ENCODE results near the gene LRCH4. TPM values are rescaled to one million over a fixed set of nuclear protein-coding genes. Genes with fewer than 3 reads are reported as not detected.
A peak's percentile ranks its signal among the peaks of the same experiment; 100 is the strongest.

The LRCH4 gene
- total RNA-seq, 2 experiments from 2014 or later, result 70.3 to 71.7 TPM

DNA sequence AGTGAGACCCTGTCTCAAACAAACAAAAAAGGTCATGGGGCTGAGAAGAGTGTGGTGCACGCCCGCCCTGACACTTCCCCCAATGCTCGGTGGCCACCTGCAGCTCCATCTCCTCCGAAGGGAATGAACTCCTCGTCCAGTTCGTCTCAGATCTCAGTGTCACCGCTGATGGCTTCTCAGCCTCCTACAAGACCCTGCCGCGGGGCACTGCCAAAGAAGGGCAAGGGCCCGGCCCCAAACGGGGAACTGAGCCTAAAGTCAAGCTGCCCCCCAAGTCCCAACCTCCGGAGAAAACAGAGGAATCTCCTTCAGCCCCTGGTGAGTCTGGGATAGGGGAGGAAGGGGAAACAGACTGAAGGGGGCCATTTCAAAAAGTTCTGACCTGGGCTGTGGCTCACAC is 20.4 kb upstream of the LRCH4 start:
- DNase-seq (no peak), ATAC-seq (no peak)
- H3K9me3 Mint-ChIP-seq (ENCODE audit: low read depth), result no peaks in the 10 kb centered on the region
- H3K27ac Mint-ChIP-seq, result no peak overlapping the region
- H3K4me3 Mint-ChIP-seq, result no peak overlapping the region
- ChIA-PET POLR2A (interaction anchor here (0.6 to 1.7 kb wide), 2 partner anchors 99 to 132 kb away, joined by 4 to 7 read pairs; partner anchors contain the start of gene POP7), CTCF (interaction anchor here (0.6 to 2.0 kb wide), 6 partner anchors 10 to 204 kb away, joined by 3 to 7 read pairs (median 4); partner anchors contain the start of genes FBXO24 and LRCH4)
- H3K27me3 Mint-ChIP-seq, result peaks cover 3% of the 10 kb centered on the region
- intact Hi-C loops (cut with DNase I, micrococcal nuclease), result no loop called here
- H3K36me3 Mint-ChIP-seq (ENCODE audit: low read depth), result no peaks in the 10 kb centered on the region
- H3K4me1 Mint-ChIP-seq, result peaks cover 18% of the 10 kb centered on the region

DNA sequence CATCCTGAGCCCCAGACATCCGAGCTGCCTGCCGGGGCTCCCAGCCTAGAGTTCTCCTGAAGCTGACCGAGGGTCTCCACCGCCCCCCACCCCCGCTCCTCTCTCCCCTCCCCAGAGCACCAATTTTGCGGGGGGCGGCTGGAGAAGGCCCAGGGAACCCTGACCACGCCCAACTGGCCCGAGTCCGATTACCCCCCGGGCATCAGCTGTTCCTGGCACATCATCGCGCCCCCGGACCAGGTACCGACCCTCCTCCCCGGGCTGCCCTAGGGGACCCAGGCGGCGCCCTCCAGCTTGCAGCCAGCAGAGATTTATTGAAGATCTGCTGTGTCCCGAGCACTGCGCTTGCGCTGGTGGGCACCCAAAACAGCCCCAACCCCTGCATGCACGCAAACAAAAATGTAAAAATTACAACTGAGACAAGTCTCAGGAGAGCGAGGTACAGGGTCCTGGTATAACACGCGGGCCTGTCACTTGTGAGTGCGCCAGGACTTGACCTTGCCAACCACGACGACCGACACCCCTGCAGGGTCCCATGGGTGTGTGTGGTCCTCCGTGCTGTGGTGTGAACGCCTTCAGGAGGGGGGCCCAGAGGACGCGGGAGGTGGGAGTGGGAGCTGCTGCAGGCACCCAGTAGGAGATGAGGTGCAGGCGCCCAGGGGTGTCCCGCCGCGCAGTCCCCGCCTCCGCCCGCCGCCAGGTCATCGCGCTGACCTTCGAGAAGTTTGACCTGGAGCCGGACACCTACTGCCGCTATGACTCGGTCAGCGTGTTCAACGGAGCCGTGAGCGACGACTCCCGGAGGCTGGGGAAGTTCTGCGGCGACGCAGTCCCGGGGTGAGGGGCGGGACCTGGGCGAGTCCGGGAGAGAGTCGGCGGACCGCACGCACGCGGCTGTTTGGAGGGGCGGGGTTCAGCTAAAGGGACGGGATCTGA is 19.3 kb upstream of the LRCH4 start:
- Mint-ChIP-seq H3K27me3 (peaks cover 3% of the 10 kb centered on the region), H3K9me3 (ENCODE audit: low read depth) (no peaks in the 10 kb centered on the region), H3K36me3 (ENCODE audit: low read depth) (no peaks in the 10 kb centered on the region), H3K4me3 (peak overlapping the region; percentile 78), H3K4me1 (peaks cover 15% of the 10 kb centered on the region), H3K27ac (peak overlapping the region; percentile 37)
- no peak for ATAC-seq
- peak; percentile 69 for DNase-seq
- POLR2A ChIA-PET, result interaction anchor here (1.7 kb wide), 1 partner anchor 100 kb away, joined by 4 read pairs; the partner anchor contains the start of gene POP7
- intact Hi-C loops (cut with DNase I, micrococcal nuclease), result loop anchor here (1.0 to 2.0 kb wide), 6 partner anchors 7 to 86 kb away; partner anchors contain the start of genes FBXO24 (in 2 of the 2), LRCH4 (in 2 of the 2), MOSPD3 (in 2 of the 2) and GNB2 (in 1 of the 2)
- CTCF ChIA-PET, result interaction anchor here (0.8 to 2.0 kb wide), 7 partner anchors 11 to 247 kb away, joined by 3 to 7 read pairs (median 4); partner anchors contain the start of genes FBXO24, LRCH4 and SLC12A9

DNA sequence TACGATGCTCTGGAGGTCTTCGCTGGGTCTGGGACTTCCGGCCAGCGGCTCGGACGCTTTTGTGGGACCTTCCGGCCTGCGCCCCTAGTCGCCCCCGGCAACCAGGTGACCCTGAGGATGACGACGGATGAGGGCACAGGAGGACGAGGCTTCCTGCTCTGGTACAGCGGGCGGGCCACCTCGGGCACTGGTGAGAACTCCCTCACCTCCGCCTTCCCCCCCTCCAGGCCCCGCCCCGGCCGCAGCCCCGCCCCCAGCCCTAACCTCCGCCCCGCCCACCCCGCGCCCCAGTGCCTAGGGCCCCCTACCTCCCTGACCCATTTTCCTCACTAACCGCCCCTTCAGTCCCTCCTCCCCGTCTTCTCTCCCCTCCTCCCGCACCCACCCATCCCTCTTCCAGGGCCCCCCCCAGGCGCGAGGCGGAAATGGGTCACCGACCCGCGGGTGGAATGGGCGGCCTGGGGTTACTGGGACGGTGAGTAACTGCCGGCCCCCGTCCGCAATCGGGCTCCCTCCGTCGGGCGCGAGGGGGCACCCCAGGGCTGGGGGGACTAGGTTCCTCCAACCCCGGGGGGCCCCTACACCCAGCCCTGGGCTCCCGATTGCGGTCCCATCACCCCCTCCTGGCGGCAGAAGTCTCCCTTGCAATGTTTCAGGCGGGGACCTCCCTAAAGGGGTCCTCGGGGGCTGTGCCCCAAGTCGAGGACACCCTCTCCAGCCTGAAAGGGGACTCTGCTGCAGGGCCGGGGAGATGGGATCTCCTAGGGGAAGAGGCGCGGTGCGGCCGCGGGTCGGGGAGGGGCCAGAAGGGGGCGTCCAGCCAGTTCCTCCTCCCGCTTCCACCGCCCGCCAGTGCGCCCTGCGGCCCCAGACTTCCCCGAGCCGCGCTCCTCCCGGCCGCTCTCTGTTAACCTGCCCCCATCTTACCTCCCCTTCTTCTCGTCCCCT is 18.4 kb upstream of the LRCH4 start:
- peaks cover 15% of the 10 kb centered on the region for H3K4me1 Mint-ChIP-seq
- POLR2A ChIA-PET, result no interaction called here
- no peaks in the 10 kb centered on the region for H3K36me3 Mint-ChIP-seq (ENCODE audit: low read depth)
- DNase-seq (peak; percentile 85), ATAC-seq (peak; percentile 70)
- peak overlapping the region; percentile 82 for H3K27ac Mint-ChIP-seq
- intact Hi-C loops (cut with DNase I, micrococcal nuclease), result loop anchor here (1.0 to 2.0 kb wide), 6 partner anchors 8 to 87 kb away; partner anchors contain the start of genes FBXO24 (in 2 of the 2), LRCH4 (in 2 of the 2), MOSPD3 (in 2 of the 2) and GNB2 (in 1 of the 2)
- CTCF ChIA-PET, result interaction anchor here (0.7 to 2.0 kb wide), 8 partner anchors 8 to 101 kb away, joined by 3 to 6 read pairs (median 4); partner anchors contain the start of genes FBXO24, LRCH4 and MOSPD3
- no peaks in the 10 kb centered on the region for H3K9me3 Mint-ChIP-seq (ENCODE audit: low read depth)
- H3K27me3 Mint-ChIP-seq, result peaks cover 3% of the 10 kb centered on the region
- H3K4me3 Mint-ChIP-seq, result peak overlapping the region; percentile 78

DNA sequence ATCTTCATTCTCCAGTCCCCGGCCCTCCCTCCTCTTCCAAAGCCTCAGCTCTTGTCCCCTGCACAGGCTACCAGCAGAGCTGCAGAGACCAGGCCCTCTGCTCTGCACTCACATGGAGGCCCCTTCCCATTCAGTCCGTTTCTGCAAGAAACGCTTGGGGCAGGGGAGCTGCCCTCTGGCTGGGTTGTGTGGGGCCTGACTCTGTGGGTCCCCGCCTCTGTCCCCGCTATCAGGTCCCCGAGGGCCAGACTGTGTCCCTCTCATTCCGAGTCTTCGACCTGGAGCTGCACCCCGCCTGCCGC is 17.7 kb upstream of the LRCH4 start:
- DNase-seq, result peak; percentile 30
- peaks cover 15% of the 10 kb centered on the region for H3K4me1 Mint-ChIP-seq
- H3K9me3 Mint-ChIP-seq (ENCODE audit: low read depth), result no peaks in the 10 kb centered on the region
- ATAC-seq, result peak; percentile 5
- peaks cover 3% of the 10 kb centered on the region for H3K27me3 Mint-ChIP-seq
- intact Hi-C loops (cut with DNase I, micrococcal nuclease), result loop anchor here (1.0 to 2.0 kb wide), 6 partner anchors 9 to 88 kb away; partner anchors contain the start of genes FBXO24 (in 2 of the 2), LRCH4 (in 2 of the 2), MOSPD3 (in 2 of the 2) and GNB2 (in 1 of the 2)
- CTCF ChIA-PET, result interaction anchor here (0.7 to 2.0 kb wide), 7 partner anchors 9 to 102 kb away, joined by 3 to 6 read pairs (median 4); partner anchors contain the start of genes FBXO24, LRCH4, MOSPD3 and POP7
- H3K4me3 Mint-ChIP-seq, result peak overlapping the region; percentile 78
- peak overlapping the region; percentile 82 for H3K27ac Mint-ChIP-seq
- POLR2A ChIA-PET, result no interaction called here
- H3K36me3 Mint-ChIP-seq (ENCODE audit: low read depth), result no peaks in the 10 kb centered on the region

DNA sequence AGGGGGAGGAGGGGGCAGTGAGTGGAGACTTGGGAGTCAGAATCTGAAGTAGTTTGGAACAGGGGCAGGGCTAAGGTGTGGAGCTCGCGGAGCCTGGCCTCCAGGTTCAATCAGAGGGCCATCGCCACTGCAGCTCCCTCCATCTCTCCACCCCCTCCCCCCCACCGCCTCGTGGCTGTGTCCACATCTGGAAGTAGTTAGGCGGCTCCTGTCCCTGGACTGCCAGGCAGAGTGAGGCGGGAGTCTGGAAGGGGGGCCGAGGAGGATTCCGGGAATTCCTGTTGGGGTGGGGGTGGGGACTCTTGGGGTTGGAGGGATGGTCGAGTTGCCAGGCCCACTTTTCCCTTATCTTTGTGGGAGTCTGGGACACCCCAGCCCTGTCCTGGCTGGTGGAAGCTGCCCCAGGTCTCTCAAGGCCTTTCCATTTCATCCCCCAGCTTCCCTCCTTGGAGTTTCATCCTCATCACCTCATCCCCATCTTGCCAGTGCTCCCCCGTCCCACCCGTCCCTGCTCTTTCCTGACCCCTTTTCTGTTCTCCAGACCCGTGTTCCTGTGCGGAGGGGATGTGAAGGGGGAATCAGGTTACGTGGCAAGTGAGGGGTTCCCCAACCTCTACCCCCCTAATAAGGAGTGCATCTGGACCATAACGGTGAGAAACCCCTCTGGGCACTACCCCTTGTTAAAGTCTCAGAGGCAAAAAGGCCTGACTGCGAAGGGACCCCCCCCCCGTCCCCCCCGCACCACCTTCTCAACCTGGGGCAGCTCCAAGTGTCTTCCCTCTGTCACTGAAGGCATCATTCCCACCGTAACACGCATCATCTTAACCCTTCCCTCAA is 17.2 kb upstream of the LRCH4 start:
- Mint-ChIP-seq H3K9me3 (ENCODE audit: low read depth) (no peaks in the 10 kb centered on the region), H3K27ac (no peak overlapping the region), H3K36me3 (ENCODE audit: low read depth) (no peaks in the 10 kb centered on the region), H3K27me3 (peaks cover 3% of the 10 kb centered on the region), H3K4me1 (peaks cover 15% of the 10 kb centered on the region), H3K4me3 (peak overlapping the region; percentile 78)
- POLR2A ChIA-PET, result no interaction called here
- CTCF ChIA-PET, result interaction anchor here (0.7 to 2.0 kb wide), 6 partner anchors 10 to 103 kb away, joined by 3 to 6 read pairs (median 4); partner anchors contain the start of genes FBXO24, LRCH4, MOSPD3 and POP7
- intact Hi-C loops (cut with DNase I, micrococcal nuclease), result no loop called here
- DNase-seq, result peak; percentile 27
- no peak for ATAC-seq

DNA sequence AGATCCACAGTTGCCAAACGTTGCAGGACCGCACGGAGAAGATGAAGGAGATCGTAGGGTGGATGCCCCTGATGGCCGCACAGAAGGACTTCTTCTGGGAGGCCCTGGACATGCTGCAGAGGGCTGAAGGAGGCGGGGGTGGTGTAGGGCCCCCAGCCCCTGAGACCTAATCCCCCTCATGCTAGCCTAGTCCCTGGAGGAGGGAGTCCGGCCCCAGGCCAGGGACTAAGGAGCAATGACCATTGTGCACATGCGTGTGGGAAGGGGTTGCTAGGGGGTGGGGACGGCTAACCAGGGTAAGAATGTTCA is 14.8 kb upstream of the LRCH4 start:
- peaks cover 3% of the 10 kb centered on the region for H3K27me3 Mint-ChIP-seq
- no peaks in the 10 kb centered on the region for H3K36me3 Mint-ChIP-seq (ENCODE audit: low read depth)
- no peak for ATAC-seq
- H3K9me3 Mint-ChIP-seq (ENCODE audit: low read depth), result no peaks in the 10 kb centered on the region
- ChIA-PET POLR2A (no interaction called here), CTCF (interaction anchor here (1.2 kb wide), 1 partner anchor 18 kb away, joined by 4 read pairs; no protein-coding TSS in a partner anchor)
- no peak for DNase-seq
- no peak overlapping the region for H3K4me3 Mint-ChIP-seq
- peaks cover 15% of the 10 kb centered on the region for H3K4me1 Mint-ChIP-seq
- intact Hi-C loops (cut with DNase I, micrococcal nuclease), result no loop called here
- H3K27ac Mint-ChIP-seq, result no peak overlapping the region

DNA sequence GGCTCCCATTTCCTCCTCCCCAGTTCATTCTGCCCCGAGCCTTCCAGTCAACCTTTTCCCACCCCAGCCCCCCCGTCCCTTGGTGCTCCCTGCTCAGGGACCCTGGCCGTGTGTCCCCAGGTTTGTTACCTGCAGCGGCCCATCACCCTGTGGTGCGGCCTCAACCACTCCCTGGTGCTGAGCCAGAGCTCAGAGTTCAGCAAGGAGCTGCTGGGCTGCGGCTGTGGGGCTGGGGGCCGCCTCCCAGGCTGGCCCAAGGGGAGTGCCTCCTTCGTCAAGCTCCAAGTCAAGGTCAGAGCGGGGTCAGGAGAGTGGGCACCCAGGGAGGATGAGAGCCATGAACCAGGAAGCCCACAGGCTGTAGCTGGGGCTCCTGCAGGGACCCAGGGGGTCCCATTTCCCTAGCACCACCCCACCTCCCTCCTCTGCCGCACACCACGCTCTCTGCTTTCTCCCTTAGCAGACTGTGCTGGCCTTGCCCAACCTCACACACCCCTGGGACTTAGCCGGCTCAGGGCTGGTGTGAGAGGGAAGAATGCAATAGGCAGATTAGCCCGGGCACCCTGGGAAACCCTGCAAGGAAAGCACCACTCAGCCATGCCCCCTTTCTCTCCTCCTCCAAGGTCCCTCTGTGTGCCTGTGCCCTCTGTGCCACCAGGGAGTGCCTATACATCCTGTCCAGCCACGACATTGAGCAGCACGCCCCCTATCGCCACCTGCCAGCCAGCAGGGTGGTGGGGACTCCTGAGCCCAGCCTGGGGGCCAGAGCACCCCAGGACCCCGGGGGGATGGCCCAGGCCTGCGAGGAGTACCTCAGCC is 14.2 kb upstream of the LRCH4 start:
- no peak for DNase-seq

DNA sequence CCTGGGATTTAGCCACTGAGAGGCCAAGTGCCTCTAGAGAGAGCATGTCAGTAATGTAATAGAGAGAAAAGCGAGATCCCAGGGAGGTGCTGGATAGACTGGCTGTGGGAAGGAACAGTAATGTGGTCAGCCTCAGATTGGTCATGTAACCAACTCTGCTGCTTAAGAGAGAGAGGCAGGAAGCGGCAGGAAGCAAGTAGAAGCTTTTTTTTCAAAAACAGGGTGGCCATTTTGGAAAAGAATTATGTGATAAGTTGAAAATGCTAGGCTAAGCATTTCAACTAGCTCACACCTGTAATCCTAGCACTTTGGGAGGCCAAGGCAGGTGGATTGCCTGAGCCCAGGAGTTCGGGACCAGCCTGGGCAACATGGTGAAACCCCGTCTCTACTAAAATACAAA is 12.5 kb upstream of the LRCH4 start:
- Mint-ChIP-seq H3K4me1 (peaks cover under 1% of the 10 kb centered on the region), H3K27me3 (no peaks in the 10 kb centered on the region), H3K27ac (no peak overlapping the region), H3K4me3 (no peak overlapping the region), H3K9me3 (ENCODE audit: low read depth) (no peaks in the 10 kb centered on the region), H3K36me3 (ENCODE audit: low read depth) (no peaks in the 10 kb centered on the region)
- intact Hi-C loops (cut with DNase I, micrococcal nuclease), result no loop called here
- CTCF ChIA-PET, result interaction anchor here (0.6 to 2.1 kb wide), 6 partner anchors 10 to 169 kb away, joined by 3 to 7 read pairs (median 5); partner anchors contain the start of gene MEPCE
- POLR2A ChIA-PET, result no interaction called here
- ATAC-seq (peak; percentile 36), DNase-seq (no peak)

More for the DNA sequence above, 14.2 kb upstream of the LRCH4 start:
- Mint-ChIP-seq H3K9me3 (ENCODE audit: low read depth) (no peaks in the 10 kb centered on the region), H3K4me3 (no peak overlapping the region), H3K27me3 (peaks cover under 1% of the 10 kb centered on the region), H3K27ac (no peak overlapping the region), H3K36me3 (ENCODE audit: low read depth) (no peaks in the 10 kb centered on the region), H3K4me1 (peaks cover 11% of the 10 kb centered on the region)
- ChIA-PET POLR2A (no interaction called here), CTCF (interaction anchor here (0.5 to 1.8 kb wide), 2 partner anchors 125 to 439 kb away, joined by 3 to 5 read pairs; no protein-coding TSS in a partner anchor)
- intact Hi-C loops (cut with DNase I, micrococcal nuclease), result no loop called here
- ATAC-seq, result no peak

DNA sequence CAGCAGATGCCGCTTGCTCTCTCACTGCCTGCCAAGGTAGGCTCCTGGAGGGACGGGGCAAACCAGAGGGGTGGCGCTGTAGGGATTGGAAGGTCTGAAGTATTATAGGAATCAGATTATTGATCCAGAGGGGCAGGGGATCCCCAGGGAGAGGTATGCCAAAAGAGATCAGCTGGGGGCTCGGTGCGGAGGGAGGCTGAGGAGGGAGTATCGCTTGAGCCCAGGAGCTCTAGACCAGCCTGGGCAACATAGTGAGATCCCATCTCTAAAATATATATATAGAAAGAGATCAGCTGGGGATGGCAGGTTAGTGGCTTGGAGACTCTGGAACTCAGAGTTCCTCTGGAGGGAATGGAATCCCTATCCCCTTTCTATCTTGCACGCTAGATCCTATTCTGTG is 9.3 kb upstream of the LRCH4 start:
- intact Hi-C loops (cut with DNase I, micrococcal nuclease), result no loop called here
- no peaks in the 10 kb centered on the region for H3K36me3 Mint-ChIP-seq (ENCODE audit: low read depth)
- no peak overlapping the region for H3K4me3 Mint-ChIP-seq
- DNase-seq (no peak), ATAC-seq (no peak)
- peaks cover 4% of the 10 kb centered on the region for H3K27me3 Mint-ChIP-seq
- H3K4me1 Mint-ChIP-seq, result no peaks in the 10 kb centered on the region
- H3K27ac Mint-ChIP-seq, result no peak overlapping the region
- ChIA-PET CTCF (interaction anchor here (0.7 to 1.6 kb wide), 6 partner anchors 9 to 205 kb away, joined by 3 to 7 read pairs (median 4); partner anchors contain the start of genes FBXO24 and LRCH4), POLR2A (interaction anchor here (1.7 kb wide), 1 partner anchor 9 kb away, joined by 3 read pairs; the partner anchor contains the start of genes FBXO24 and LRCH4)
- no peaks in the 10 kb centered on the region for H3K9me3 Mint-ChIP-seq (ENCODE audit: low read depth)

Measured in activated CD4-positive, alpha-beta T cell treated with anti-CD3 and anti-CD28 coated beads for 36 hours (primary cell).